Spleen (tissue), 11 donors: ENCODE data around the gene MICAL3. TPM values are rescaled to one million over a fixed set of nuclear protein-coding genes. Genes with fewer than 3 reads are reported as not detected.

Experiments
- DNase-seq: peaks from one replicate; pipeline ENCODE4 v3.0.0-alpha.2; 2020
- H3K27ac ChIP-seq, 8 donors: fragments of 200-600 bp; sonication (generic) in 7 of 8; 1 replicate in 4 of 8; 2 replicates in 4 of 8; pipeline versions ENCODE4 v1.5.0 to v1.8.0; 2016 to 2021; ENCODE audit warnings: inconsistent platforms in 4 of 8, mild to moderate bottlenecking in 4 of 8, moderate library complexity in 1 of 8
- H3K27me3 ChIP-seq, 7 donors: fragments of 200-600 bp; sonication (generic) in 6 of 7; replicated peaks in 1 of 7; 1 replicate in 4 of 7; 2 replicates in 3 of 7; pipeline versions ENCODE4 v1.5.0 to v1.8.0; 2016 to 2021; ENCODE audit warnings: inconsistent platforms in 3 of 7, mild to moderate bottlenecking in 1 of 7
- H3K36me3 ChIP-seq, 6 donors: fragments of 200-600 bp; sonication (generic) in 5 of 6; 1 replicate in 4 of 6; 2 replicates in 2 of 6; pipeline versions ENCODE4 v1.5.0 to v1.8.0; 2016 to 2021; ENCODE audit warnings: inconsistent platforms in 2 of 6
- H3K4me1 ChIP-seq, 6 donors: fragments of 200-600 bp; sonication (generic) in 5 of 6; 1 replicate in 3 of 6; 2 replicates in 3 of 6; pipeline versions ENCODE4 v1.5.0 to v1.8.0; 2016 to 2021; ENCODE audit warnings: inconsistent platforms in 3 of 6
- H3K4me3 ChIP-seq, 8 donors: fragments of 200-600 bp; sonication (generic) in 7 of 8; 1 replicate in 4 of 8; 2 replicates in 4 of 8; pipeline versions ENCODE4 v1.5.0 to v1.8.0; 2016 to 2021; ENCODE audit warnings: inconsistent platforms in 4 of 8, mild to moderate bottlenecking in 4 of 8, moderate library complexity in 2 of 8
- H3K9me3 ChIP-seq, 8 donors: fragments of 200-600 bp; sonication (generic) in 7 of 8; 1 replicate in 4 of 8; 2 replicates in 4 of 8; pipeline versions ENCODE4 v1.5.0 to v1.8.0; 2016 to 2021; ENCODE audit warnings: inconsistent platforms in 4 of 8
- POLR2A ChIP-seq, 3 donors: fragments of 450-650 bp; IDR thresholded peaks; one replicate each; pipeline ENCODE4 v1.5.1; 2017; ENCODE audit warnings: antibody characterized with exemption in 3 of 3, mild to moderate bottlenecking in 1 of 3
- POLR2AphosphoS5 ChIP-seq, 3 donors: sonication (generic); formaldehyde crosslinking; IDR thresholded peaks; one replicate each; pipeline ENCODE4 v1.5.1; 2017; ENCODE audit warnings: antibody characterized with exemption in 3 of 3
- WGBS, 5 donors: extraction: QIAGEN DNeasy Blood & Tissue Kit in 3 of 5; methylation state at CpG; one replicate each; pipeline versions ENCODE4 v1.1.5 to v1.1.7; 2013 to 2018; 5-methylcytosine and 5-hydroxymethylcytosine counted together
- intact Hi-C: fragments of 100-400 bp; cut with DNase I; formaldehyde crosslinking; loops from one replicate; pipeline ENCODE4 v1.15.0; 2023; ENCODE audit warnings: low total_unique reads
- polyA plus RNA-seq, 3 donors: library from polyadenylated mRNA; stranded (reverse); fragments of 200-250 nt; gene quantifications; one replicate each; pipeline ENCODE4 v1.2.1, GENCODE V29; 2013
- total RNA-seq, 7 donors: library from RNA; depleted of rRNA in 3 of 7; stranded (reverse); fragments of >200 nt in 3 of 7; fragmentation: NEBNext Ultra II Directional in 4 of 7; extraction: Animal tissue kit (Norgen Biotek cat#: 25700) in 4 of 7; gene quantifications; one replicate each; pipeline versions ENCODE4 v1.1.0 to v1.2.1, GENCODE V29; 2016 to 2021
- TF ChIP-seq, protein P1 (sequence below), 11 experiments: fragments of 200-600 bp in 7 of 11; fragments of 450-650 bp in 4 of 11; sonication (generic) in 4 of 11; IDR thresholded peaks in 8 of 11; conservative IDR thresholded peaks in 3 of 11; 1 replicate in 7 of 11; 2 replicates in 4 of 11; pipeline versions ENCODE4 v1.4.0 to v1.8.0; 2016 to 2021; ENCODE audit warnings: antibody characterized with exemption in 11 of 11, inconsistent platforms in 4 of 11, mild to moderate bottlenecking in 1 of 11
- donor health status: healthy with polysubstance abuse.
- donor health status: DM: no; HTN: no; CAD: no; lungs with moderate emphysema.
- donor health status: DM: no; HTN: no; CAD: no.
- donor health status: Bipolar disorder and iron deficiency.
- donor health status: healthy.
- donor health status: DM: no; HTN: no; CAD: no.
- donor health status: DM: yes; HTN: yes; CAD: no.

MICAL3 gene
- total and polyA plus RNA-seq, 10 donors: 2.6 to 133 (median 75.2) TPM

- TF ChIP-seq POLR2A (IDR thresholded peaks at IDR 0.05) (no peak), POLR2AphosphoS5 (IDR thresholded peaks at IDR 0.05) (no peak)
- TF ChIP-seq, protein P1, sequence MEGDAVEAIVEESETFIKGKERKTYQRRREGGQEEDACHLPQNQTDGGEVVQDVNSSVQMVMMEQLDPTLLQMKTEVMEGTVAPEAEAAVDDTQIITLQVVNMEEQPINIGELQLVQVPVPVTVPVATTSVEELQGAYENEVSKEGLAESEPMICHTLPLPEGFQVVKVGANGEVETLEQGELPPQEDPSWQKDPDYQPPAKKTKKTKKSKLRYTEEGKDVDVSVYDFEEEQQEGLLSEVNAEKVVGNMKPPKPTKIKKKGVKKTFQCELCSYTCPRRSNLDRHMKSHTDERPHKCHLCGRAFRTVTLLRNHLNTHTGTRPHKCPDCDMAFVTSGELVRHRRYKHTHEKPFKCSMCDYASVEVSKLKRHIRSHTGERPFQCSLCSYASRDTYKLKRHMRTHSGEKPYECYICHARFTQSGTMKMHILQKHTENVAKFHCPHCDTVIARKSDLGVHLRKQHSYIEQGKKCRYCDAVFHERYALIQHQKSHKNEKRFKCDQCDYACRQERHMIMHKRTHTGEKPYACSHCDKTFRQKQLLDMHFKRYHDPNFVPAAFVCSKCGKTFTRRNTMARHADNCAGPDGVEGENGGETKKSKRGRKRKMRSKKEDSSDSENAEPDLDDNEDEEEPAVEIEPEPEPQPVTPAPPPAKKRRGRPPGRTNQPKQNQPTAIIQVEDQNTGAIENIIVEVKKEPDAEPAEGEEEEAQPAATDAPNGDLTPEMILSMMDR (IDR thresholded peaks at IDR 0.05 in 8 of 11, conservative IDR thresholded peaks at IDR 0.05 in 3 of 11): no peak
- 87 to 94% (median 92%) methylated on average over 5 of the region's 5 CpGs for WGBS, 5 donors
- H3K4me1 ChIP-seq: peaks cover 4 to 67% (median 54%) of the 10 kb centered on the region in 6 donors
- intact Hi-C loops: loop anchor here (10.0 kb wide), 1 partner anchor 52 kb away; no protein-coding TSS in a partner anchor
- peaks cover 0 to 46% (median under 1%) of the 10 kb centered on the region in 6 donors for H3K36me3 ChIP-seq
- H3K27ac ChIP-seq: peak overlapping the region in 5 of 8 donors; percentile 29 to 75 (median 69)
- no peak for DNase-seq
- H3K4me3 ChIP-seq: no peak overlapping the region
- no peaks in the 10 kb centered on the region for H3K9me3 ChIP-seq
- H3K27me3 ChIP-seq: no peaks in the 10 kb centered on the region
These were observed 227.7 kb downstream of the MICAL3 start for GRCh38 chr22:17796695-17797094.

DNA sequence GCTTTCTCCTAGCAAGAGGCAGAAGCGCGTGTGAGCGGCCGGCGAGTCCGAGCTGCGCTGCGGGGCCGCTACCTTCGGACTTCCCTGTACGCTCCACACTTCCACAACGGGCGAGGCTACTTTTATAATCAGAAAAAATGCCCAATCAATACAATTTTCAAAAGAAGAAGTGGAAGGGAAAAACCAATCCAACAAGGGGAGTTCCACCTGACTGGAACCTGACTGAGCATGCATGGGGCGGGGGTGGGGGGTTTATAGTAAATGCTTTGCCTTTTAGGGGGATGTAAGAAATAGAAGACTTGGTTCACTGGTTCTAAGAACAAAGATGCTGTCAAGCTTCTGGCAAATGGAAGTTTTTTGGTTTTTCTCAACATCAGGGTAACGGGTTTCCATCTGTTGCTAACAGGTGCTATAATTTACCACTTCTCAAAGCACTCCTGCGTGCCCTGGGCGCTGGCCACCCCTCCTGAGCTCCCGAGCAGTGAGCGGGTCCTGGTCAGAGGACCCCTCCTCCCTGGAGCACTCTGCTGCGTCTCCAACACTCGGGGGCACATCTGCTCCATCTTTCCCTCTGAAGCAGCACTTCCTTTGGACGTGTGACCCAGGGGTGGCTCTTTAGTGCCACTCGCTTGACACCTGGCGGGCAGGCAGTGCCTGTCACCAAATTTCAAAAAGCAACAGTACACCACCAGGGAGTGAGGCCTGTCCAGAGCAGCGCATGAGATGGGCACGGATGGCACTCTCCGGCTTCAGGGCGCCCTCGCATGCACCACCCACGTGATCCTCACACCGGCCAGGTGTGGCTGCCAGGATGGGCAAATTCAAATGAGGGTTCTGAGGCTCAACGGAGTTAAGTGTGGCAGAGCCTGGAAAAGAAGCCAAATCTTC lies 228.5 kb downstream of the MICAL3 start:
- H3K36me3 ChIP-seq: peaks cover 0 to 54% (median 6%) of the 10 kb centered on the region in 6 donors
- H3K27me3 ChIP-seq: no peaks in the 10 kb centered on the region
- TF ChIP-seq, protein P1 (IDR thresholded peaks at IDR 0.05 in 8 of 11, conservative IDR thresholded peaks at IDR 0.05 in 3 of 11): no peak
- peak in 2 of 3 donors; percentile 32 to 44 for TF ChIP-seq POLR2AphosphoS5 (IDR thresholded peaks at IDR 0.05)
- no peak for TF ChIP-seq POLR2A (IDR thresholded peaks at IDR 0.05)
- intact Hi-C loops: loop anchor here (10.0 kb wide), 1 partner anchor 51 kb away; no protein-coding TSS in a partner anchor
- no peaks in the 10 kb centered on the region for H3K9me3 ChIP-seq
- WGBS, 5 donors: 74 to 84% (median 77%) methylated on average over 31 to 32 of the region's 32 CpGs
- DNase-seq: no peak
- peak overlapping the region in 6 of 8 donors; percentile 10 to 75 (median 64) for H3K27ac ChIP-seq
- no peak overlapping the region for H3K4me3 ChIP-seq
- H3K4me1 ChIP-seq: peaks cover 4 to 67% (median 54%) of the 10 kb centered on the region in 6 donors

- peaks cover 0 to 64% (median 16%) of the 10 kb centered on the region in 6 donors for H3K36me3 ChIP-seq
- H3K4me3 ChIP-seq: no peak overlapping the region
- no peaks in the 10 kb centered on the region for H3K9me3 ChIP-seq
- peak overlapping the region in 3 of 8 donors; percentile 60 to 75 (median 69) for H3K27ac ChIP-seq
- H3K4me1 ChIP-seq: peaks cover 4 to 58% (median 45%) of the 10 kb centered on the region in 6 donors
- TF ChIP-seq POLR2AphosphoS5 (IDR thresholded peaks at IDR 0.05) (no peak), POLR2A (IDR thresholded peaks at IDR 0.05) (no peak)
- TF ChIP-seq, protein P1 (IDR thresholded peaks at IDR 0.05 in 8 of 11, conservative IDR thresholded peaks at IDR 0.05 in 3 of 11): no peak
- DNase-seq: no peak
- no peaks in the 10 kb centered on the region for H3K27me3 ChIP-seq
- WGBS, 5 donors: 81 to 87% (median 84%) methylated on average over 25 of the region's 25 CpGs
- intact Hi-C loops: loop anchor here (10.0 kb wide), 1 partner anchor 50 kb away; no protein-coding TSS in a partner anchor
These were observed 229.4 kb downstream of the MICAL3 start for GRCh38 chr22:17794726-17795542.
